ENCODE results near the gene QDPR. TPM values are rescaled to one million over a fixed set of nuclear protein-coding genes. Genes with fewer than 3 reads are reported as not detected.
"Not testable (repeated sequence)": the region's sequence is repeated elsewhere in the genome, so short reads cannot be mapped to it uniquely, and the experiment has no call there.

QDPR gene
- 4.9 and 6.1 TPM in 2 replicates for total RNA-seq (2014; rRNA removed; shearing (Covaris generic))

- peak; percentile 76 for DNase-seq (ENCODE audit: low read depth)
These were observed at the start of gene QDPR for GRCh38 chr4:17511950-17512795. TSS of gene QDPR (minus strand) at chr4:17512090. CDS start at chr4:17512054, 36 bp downstream.

- DNase-seq (ENCODE audit: low read depth): peak; percentile 89
These were observed 49.5 kb upstream of the QDPR start for GRCh38 chr4:17561195-17561909.

GRCh38 chr4:17560065-17560673 is 48.3 kb upstream of the QDPR start:
- DNase-seq (ENCODE audit: low read depth): peak; percentile 8

DNA sequence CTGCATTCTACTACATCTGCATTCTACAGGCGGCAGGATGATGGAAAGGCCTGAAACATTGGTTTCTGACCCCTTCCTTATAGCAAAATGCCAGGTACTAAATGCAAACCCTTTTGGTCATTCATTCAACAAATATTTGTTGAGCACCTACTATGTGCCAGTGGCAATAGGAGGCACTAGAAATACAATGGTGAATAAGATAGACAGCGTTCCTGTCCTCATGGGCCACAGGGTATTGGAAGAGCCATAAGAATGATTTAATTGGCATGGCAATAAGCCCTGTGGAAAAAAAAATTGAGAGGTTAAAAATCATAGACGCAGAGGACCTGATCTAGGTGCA is 47.8 kb upstream of the QDPR start:
- DNase-seq (ENCODE audit: low read depth): no peak

DNA sequence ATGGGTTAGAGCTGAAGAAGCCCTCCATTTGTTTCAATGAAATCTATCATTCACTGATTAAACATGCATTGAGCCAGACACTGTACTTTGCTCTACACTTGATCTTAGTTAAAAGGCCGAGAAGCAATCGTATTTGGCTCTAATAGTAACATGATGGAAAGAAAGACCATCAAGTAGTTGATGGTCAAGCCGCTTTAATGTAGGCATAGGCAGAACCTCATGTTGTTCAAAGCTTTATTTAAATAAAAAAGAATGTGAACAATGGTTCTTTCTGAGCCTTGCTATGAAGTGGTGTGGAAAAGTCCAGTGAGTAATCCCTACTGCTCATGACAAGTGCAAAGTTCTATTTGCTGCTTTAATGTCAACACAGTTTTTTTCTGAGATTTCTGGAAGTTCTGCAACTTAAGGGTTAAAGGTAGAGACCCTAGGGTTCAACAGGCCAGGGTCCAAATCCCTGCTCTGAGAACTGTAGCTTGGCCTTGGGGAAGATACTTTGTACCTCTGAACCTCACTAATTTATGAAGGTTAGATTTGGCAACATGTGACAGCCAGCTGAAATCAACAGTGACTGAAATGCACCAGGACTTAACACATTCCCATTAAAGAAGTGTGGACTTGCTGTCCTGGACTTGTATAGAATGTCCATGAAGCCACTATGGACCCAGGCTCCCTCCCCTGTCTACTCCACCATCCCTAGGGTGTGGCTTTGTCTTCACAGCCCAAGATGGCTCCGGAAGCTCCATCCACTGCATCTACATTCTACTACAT is 47.2 kb upstream of the QDPR start:
- no peak for DNase-seq (ENCODE audit: low read depth)

DNA sequence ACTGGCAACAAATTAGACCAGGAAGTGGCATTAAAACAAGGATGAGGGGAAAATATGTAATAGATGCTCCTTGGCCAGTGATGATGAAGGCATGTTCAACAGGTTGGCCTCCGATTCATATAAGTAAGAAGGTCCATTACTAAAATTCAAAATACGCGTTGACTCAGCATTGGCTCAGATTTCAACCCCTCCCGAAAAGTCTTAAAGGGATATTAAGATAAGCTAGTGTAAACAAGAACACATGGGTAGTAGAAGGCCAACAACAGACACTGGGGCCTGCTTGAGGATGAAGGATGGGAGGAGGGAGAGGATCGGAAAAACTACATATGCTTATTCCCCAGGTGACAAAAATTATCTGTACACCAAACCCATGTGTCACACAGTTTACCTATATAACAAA is 46.0 kb upstream of the QDPR start:
- no peak for DNase-seq (ENCODE audit: low read depth)

DNA sequence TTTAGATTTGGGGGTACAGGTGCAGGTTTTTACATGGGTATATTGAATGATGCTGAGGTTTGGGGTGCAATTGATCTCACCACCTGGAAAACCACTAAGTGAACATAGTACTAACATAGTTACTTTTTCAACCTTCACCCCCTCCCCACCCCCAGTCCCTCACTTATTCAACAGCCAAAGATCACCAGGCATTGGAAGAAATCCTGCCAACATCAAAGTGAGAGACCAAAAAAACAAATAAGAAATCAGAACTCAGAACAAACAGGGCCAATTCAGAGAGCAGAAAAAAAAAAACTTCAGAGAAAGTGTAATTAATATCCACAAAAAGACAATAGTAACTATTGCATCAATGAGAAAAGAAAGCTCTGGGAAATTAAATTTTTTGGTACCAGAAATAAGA is 44.6 kb upstream of the QDPR start:
- DNase-seq (ENCODE audit: low read depth): no peak

DNA sequence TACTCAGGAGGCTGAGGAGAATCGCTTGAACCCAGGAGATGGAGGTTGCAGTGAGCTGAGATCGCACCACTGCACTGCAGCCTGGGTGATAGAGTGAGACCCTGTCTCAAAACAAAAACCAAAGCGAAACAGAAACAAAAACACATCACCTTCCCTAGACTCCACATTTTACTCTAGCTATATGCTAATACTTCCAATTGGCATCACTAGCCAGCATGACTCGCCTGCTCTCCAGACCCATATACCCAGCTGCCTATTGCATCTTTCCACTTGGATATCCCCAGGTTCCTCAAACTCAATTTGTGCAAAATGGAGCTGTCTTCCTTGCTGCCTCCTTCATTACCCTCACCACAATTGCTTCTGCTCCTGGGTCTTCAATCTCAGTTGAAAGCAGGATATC is 42.7 kb upstream of the QDPR start:
- DNase-seq (ENCODE audit: low read depth): no peak

DNA sequence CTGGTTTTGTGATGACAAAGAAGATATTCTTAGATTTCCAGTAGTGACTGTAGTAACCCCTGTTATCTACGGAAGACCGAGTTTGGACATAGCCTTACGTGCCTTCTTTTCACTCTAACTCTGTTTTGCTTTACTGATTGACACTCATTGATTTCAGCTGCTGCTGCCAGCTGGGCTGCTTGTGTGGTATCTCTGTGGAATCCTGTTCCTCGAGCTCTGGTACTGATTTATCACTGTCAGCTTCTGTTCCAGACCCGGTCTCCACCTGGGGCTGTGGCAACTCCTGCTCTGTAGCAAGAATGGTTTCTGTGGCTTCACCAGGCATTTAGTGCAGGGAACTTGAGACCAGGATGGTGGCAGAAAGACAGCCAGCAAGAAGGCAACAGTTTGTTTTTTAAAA is 40.5 kb upstream of the QDPR start:
- no peak for DNase-seq (ENCODE audit: low read depth)

DNA sequence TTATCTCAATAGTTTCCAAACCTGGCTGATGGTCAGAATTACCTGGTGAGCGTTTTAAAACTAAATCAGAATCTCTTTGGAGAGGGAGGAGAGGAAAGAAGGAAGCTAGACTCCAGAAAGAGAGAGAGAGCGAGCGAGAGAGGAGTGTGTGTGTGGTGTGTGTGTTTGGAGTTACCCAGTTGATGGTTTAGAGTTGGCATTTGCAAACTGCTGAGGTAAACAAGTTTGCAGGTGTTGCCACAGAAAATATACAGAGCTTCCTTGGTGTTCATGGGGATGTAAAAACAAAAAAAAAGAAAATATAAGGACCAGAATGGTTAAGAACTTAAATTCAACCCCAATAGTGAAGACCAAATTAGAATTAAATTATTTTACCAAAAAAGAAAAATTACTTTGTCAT is 38.7 kb upstream of the QDPR start:
- no peak for DNase-seq (ENCODE audit: low read depth)

- no peak for DNase-seq (ENCODE audit: low read depth)
These were observed 34.8 kb upstream of the QDPR start for GRCh38 chr4:17546678-17547077.

- DNase-seq (ENCODE audit: low read depth): no peak
These were observed 34.3 kb upstream of the QDPR start for GRCh38 chr4:17546222-17546621.

DNA sequence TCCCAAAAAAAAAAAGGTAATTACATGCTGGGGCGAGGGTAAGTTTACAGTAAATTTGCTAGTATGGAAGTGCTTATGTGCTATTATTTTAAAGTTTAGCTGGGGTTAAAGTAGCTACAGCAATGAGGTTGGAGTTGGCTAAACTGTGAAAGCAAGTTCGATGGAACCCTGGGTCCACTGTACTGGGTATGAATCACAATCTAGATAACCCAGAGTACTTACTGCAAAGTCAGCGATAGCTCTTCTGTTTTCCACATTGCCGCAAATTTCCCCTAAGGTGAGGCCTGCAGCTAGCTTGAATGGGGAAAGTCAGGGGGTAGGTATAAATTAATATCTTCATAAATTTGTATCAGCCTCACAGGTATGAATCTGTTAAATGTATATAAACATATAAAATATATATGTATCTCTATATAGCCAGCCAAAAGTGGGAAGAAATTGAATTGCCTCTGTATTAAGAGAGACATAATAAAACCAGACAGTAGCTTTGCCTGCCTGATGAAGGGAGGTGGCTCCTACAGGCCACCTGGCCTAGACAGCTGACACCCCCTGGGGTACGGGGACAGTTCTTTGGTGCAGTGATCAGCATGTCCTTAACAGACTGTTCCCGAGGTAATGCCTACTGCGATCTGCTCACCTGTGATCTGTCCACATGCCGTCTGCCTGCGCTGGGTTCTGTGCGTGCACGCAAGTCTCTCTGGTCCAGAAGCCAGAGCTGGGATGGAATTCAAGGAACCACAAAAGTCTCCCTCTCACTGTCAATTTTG is 33.7 kb upstream of the QDPR start:
- no peak for DNase-seq (ENCODE audit: low read depth)

DNA sequence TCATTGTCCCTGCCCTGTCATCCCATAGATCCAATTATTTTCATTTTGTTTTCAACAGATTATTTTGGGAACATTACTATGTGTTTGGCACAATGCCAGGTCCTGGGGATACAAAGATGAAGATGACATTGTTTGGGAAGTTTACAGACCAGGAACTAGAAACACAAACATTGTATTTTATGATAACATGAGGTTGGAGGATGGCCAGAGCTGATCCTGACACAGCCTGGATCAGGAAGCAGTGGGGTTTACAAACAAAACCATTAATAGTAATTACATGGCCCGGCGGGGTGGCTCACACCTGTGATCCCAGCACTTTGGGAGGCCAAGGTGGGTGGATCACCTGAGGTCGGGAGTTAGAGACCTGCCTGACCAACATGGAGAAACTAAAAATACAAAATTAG is 32.9 kb upstream of the QDPR start:
- no peak for DNase-seq (ENCODE audit: low read depth)

- DNase-seq (ENCODE audit: low read depth): peak; percentile 37
These were observed 32.3 kb upstream of the QDPR start for GRCh38 chr4:17544205-17544604.

DNA sequence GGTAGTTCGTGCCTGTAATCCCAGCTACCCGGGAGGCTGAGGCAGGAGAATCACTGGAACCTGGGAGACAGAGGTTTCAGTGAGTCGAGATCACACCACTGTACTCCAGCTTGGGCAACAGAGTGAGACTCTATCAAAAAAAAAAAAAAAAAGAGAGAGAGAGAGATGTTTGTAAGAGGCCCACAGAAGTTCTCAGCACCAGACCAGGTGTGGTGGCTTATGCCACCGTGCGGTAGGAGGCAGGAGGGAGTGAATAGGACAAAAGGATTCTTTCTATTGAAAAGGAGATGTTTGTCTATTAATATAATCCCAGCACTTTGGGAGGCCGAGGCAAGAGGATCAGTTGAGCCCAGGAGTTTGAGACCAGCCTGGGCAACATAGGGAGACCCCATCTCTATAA is 25.2 kb upstream of the QDPR start:
- DNase-seq (ENCODE audit: low read depth): not testable (repeated sequence)

DNA sequence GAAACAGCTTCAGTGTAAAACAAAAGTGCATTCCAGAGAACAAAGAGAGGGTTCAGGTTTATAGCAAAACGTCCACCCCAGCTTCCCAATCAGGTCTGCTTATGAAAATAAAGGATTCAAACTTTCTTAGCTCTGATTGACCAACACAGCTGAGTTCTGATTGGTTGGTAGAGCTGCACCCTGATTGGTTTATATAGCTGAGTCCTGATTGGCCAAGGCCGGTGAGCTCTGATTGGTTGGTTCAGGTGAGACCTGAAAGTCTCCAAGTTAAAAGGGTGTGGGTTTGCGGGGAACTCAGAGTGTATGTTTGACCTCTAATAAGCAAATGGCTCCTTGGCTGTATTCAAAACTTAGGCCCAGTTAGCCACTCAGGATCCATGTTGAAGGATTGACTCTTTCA is 24.0 kb upstream of the QDPR start:
- DNase-seq (ENCODE audit: low read depth): peak; percentile 17

DNA sequence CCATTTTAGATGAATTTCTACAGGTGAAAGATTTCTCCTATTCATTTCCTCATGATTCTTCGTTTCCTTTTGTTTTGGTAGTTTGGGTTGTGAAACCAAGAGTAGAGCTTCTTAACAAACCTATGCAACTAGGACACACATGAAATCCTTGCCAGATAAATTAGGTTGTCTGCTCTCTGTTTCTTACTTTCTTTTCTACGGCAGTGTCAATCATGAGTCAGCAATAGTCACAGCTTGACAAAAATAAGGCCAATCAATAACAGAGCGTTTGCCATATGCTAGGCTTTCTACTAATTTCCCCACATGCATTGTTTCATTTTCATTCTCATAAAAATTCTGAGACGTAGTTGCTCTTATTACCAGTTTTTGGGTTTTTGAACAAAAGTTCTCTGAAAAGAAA is 23.4 kb upstream of the QDPR start:
- DNase-seq (ENCODE audit: low read depth): no peak

DNA sequence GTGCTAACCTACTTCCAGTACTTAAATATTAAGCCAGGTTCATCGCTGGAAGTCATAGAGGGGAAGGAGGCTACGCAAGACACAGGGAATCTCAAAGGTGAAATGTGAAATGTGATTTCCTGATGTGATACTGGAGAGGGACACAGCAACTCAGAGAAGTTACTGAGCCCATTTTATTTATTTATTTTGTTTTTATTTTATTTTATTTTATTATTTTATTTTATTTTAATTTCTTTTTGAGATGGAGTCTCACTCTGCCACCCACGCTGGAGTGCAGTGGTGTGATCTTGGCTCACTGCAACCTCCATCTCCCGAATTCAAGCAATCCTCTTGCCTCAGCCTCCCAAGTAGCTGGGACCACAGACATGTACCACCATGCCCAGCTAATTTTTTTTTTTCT is 22.8 kb upstream of the QDPR start:
- no peak for DNase-seq (ENCODE audit: low read depth)

- DNase-seq (ENCODE audit: low read depth): no peak
These were observed 19.8 kb upstream of the QDPR start for GRCh38 chr4:17531538-17532285.

Data from RPMI7951 (cell line).